HG03558 (cell line): Measurements from ENCODE around the gene CHAD.
"Not testable (repeated sequence)": the region's sequence is repeated elsewhere in the genome, so short reads cannot be mapped to it uniquely, and the experiment has no call there.

Experiments
- ATAC-seq: cut with Tn5 transposase; IDR thresholded peaks from one replicate; pipeline ENCODE4 v1.9.1; 2021; ENCODE audit warnings: moderate number of reproducible peaks; ENCODE audit not compliant: unreplicated experiment; ENCODE audit errors: extremely low read depth

CHAD gene

DNA sequence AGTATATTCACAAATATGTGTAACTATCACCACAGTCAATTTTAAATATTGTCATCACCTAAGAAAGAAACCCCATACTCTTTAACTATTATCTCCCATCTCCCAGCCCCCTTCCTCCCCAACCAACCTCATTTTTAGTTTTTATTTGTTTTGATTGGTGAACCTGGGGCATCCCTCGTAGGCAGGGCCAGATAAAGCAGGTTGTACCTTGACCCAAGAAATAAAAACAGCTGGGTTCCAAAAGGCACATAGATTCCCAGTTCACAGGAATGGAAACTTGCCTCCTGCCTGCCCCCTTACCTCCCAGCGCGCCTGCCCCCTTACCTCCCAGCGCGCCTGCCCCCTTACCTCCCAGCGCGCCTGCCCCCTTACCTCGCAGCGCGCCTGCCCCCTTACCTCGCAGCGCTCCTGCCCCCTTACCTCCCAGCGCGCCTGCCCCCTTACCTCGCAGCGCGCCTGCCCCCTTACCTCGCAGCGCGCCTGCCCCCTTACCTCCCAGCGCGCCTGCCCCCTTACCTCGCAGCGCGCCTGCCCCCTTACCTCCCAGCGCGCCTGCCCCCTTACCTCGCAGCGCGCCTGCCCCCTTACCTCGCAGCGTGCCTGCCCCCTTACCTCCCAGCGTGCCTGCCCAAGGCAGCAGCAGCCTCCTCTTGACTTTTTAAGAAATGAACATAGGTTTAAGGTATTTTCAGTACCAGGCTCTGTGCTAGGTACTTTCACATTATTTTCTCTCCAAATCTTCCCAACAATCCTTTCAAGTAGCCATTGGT lies 7.3 kb upstream of the CHAD start:
- not testable (repeated sequence) for ATAC-seq

DNA sequence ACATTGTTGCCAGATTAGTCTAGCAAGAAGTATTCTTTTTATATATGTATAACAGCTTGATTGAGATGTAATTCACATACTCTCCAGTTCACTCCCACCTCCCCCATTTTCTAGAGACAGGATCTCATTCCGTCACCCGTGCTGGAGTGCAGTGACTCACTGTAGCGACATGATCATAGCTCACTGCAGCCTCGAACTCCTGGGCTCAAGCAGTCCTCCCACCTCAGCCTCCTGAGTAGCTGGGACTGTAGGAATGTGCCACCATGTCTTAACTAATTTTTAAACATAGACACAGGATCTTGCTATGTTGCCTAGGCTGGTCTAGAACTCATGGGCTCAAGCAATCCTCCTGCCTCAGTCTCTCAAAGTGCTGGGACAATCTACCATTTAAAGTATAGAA lies 6.7 kb upstream of the CHAD start:
- no peak for ATAC-seq

DNA sequence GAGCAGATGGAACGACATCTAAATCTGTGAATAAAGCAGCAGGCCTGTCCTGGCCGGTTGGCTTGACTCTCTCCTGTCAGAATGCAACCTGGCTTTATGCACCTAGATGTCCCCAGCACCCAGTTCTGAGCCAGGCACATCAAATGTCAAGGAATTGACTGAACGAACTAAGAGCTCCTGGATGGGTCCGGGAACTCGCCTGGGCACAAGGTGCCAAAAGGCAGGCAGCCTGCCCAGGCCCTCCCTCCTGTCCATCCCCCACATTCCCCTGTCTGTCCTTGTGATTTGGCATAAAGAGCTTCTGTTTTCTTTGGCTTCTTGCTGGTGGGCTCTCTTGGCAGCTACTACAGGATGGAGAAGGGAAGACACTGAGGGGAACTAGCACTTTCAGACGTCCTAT lies 5.8 kb upstream of the CHAD start:
- ATAC-seq = no peak

DNA sequence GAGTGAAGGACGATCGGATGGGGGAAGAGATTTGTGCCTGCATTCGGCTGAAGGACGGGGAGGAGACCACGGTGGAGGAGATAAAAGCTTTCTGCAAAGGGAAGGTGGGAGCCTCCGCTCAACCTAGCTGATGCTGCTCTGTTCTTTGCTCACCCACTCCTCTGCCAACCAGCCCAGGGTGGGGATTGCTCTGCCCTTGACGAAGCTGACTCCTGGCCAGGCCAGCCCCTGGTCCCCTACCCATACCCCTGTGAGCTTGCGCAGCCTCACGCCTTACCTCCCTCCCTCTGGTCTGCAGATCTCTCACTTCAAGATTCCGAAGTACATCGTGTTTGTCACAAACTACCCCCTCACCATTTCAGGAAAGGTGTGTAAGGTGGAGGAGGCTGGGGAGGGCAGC lies 5.2 kb upstream of the CHAD start:
- ATAC-seq = no peak

DNA sequence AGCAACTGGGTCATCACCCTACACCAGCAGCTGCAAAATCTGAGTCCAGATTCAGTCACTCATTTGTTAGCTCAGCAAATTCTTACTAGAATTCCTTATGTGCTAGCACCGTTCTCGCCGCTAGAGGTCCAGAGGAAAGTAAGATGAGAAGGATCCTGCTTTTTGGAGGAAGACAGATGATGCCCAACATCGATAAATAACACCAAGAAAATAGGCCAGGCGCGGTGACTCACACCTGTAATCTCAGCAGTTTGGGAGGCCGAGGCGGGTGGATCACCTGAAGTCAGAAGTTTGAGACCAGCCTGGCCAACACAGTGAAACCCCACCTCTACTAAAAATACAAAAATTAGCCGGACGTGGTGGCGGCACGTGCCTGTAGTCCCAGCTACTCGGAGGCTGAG lies 4.1 kb upstream of the CHAD start:
- ATAC-seq = not testable (repeated sequence)

DNA sequence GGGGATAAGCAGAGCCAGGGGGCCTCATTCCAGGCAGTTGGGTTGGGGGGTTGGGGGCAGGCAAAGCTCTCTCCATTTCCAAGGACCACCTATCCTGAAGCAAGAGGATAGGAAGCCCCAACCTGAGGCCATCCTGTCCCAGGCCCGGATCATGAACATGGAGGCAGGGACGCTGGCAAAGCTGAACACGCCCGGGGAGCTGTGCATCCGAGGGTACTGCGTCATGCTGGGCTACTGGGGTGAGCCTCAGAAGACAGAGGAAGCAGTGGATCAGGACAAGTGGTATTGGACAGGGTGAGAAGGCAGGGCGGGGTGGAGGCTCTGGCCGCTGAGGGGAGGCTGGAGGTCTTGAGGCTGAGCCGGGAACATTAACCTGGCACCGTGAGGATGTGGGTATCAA lies 3.6 kb upstream of the CHAD start:
- no peak for ATAC-seq

DNA sequence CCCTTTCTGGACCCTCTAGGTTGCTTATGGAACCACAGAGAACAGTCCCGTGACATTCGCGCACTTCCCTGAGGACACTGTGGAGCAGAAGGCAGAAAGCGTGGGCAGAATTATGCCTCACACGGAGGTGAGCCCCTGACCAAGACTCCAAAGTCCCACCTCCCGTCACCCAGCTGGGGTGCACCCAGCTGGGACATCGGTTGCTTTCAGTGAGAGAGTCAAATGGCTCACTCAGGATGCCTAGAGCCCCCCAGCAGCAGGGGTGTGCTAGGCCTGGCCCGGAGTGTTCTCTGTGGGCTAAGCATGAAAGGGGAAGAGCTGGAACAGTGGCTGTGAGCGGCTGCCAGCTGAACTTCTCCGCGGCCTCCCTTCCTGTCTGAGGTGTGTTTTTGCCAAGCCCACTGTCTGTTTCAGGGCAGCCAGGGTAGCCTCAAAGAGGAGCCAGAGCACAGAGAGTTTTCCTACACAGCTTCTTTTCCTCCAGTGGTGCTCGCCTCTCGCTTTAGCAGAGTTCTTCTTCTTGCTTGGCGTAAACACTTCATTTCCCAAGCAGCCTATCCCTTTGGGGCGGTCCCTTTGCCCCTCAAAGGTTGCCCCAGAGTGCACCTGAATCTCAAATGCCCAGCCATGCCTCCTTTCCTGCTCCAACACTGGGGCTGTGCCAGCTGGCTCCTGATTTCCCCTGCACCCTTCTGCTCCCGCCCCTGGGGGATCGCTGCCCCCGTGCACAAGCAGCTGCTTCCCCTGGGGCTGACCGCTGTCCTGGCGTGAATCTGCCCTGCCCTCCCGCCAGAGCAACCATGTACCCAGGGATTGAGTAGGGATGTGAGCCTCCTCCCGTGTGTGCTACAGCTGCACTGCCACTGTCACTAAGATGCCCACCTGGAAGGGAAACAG lies 2.6 kb upstream of the CHAD start:
- ATAC-seq = no peak

DNA sequence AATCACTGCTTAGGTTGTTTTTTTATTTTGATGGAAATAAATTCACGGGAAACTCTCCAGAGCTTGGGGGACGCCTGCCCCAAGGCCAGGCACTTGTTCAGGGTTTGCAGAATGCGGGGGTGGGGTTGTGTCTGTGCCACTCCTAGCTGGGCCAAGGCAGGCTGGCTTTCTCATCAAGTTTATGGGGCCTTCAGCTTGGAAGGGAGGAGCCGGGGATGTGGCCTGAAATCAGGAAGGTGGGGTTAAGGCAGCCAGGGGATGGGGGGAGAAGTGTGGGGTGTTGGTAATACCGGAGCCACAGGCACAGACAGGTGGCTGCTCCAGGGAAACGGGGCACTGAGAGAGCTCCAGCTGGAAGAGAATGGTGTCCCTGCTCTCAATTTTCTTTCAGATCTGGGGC lies 1.7 kb upstream of the CHAD start:
- no peak for ATAC-seq

DNA sequence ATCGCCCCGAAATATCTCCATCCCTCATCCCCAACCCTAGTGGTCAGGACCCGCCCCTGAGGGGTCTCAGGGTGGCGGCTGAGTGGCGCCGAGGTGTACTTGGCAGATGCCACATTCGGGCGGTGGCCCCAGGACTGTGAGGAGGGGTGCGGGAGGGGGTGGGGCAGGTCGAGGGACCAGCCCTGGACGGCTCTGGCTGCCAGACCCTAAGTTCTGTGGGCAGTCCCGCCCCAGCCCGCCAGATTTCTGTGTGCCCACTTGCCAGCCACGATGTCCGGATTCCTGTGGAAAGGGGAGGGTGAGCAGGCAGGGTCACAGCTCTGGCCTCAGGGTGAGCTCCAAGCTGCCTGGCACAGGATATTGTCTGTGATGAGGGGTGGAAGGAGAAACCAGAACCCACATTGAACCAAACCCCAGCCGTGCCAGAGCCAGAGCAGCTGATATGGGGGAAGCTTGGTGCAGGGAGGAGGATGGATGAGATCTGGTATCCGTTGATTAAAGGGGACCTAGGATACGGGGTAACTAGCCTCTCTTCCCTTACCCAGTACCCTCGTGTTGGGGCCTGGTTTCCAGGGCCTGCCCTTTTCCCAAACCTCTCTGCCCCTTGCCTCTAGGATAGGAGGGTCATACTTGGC lies 1.1 kb upstream of the CHAD start:
- no peak for ATAC-seq

DNA sequence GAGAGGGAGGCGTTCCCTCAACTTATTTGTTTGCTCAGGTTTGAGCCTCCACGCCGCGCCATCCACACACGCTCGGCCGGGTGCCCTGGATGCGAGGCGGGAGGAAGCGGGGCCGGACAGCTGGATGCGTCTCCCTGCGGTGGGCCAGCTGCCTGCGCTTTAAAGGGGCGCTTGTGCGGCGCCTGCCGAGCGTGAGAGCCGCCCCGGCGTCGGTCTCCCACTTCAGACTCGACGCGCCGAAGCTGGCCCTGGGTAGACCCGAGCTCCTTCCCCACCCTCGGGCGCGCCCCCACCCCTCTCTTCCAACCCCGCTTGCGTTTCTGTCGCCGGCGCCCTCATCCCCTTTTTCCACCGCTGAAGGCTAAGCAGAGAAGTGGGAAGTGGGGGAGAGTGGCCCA lies 527 bp upstream of the CHAD start:
- no peak for ATAC-seq

DNA sequence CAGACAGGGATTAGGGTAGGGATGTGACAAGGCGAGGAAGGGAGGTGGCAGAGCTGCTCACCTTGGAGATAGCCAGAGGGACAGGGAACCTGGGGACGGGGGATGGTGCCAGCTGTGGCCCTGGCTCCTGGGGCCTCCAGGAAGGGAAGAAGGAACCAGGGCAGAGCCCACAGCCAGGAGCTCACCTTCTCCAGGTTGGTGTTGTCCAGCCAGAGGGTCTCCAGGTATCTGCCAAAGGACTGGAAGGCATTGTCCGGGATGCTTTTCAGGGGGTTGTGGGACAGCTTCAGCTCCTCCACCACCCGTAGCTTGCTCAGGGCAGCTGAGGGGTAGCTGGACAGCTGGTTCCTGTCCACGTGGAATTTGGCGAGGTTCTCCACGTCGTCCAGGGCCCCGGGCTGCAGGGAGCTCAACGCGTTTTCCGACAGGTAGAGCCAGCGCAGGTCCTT lies 801 bp downstream of the CHAD start:
- ATAC-seq = no peak

DNA sequence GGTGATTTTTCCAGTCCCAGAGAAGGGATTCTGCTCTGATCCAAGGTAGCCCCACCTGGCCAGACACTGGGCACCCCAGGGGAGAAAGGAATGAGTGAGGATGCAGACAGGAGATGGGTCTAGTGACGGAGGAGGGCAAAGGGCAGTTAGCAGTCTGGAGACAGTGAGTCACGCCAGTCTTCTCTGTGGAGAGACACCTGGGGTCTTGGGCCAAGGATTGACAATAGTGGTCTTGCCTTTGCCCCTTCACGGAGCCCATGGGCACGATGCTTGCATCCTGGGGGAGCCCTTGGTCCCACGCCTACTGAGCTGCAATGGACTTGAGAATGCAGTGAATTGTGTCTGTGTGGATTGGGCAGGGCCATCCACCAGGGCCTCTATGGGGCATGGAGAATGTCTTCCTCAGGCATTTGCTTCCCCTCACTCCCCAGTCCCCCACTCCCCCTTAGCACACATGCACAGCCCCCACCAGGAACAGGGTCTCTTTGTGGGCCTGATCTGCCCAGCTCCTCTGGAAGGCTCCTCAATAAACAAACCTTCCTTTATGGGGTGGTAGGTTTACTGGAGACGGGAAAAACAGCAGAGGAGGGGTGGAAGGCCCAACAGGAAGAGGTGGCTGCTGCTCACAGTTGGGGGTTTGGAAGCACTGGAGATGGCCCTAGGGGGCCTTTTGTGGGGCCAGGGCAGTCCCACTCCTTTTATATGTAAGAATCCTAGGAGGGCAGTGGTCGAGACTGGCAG lies 1.4 kb downstream of the CHAD start:
- ATAC-seq = no peak

DNA sequence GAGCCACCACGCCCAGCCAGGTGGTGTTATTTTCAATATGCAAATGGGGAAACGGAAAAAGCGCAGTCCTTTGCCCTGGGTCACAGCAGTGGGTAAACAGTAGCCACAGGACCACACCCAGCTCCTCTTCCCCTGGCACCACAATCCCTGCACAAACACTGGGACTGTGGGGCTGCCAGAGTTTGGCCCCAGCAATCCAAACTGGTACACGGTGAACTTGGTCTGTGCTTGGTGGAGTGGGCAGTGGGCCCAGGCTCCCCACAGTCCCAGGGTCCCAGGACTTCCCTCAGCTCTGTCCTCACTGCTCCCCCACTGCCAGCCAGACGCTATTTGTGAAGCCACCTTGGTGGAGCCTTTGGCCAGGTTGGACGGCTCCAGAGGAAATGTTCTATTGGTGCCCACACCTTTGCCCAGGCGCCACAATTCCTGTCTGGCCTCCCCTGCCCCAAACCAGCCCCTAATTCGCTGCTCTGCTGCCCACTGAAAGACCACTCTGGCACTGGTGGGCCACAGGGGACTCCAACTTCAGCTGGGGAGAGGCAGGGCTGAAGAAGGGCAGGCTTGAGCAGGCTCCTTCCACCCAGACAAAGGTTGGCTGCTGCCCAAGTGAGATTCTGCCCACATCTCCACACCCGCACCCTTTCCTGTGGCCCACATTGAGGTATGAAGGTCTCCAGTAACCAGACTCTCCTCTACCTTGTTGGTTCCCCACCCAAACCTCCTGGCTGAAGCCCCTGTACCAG lies 2.1 kb downstream of the CHAD start:
- ATAC-seq = no peak

DNA sequence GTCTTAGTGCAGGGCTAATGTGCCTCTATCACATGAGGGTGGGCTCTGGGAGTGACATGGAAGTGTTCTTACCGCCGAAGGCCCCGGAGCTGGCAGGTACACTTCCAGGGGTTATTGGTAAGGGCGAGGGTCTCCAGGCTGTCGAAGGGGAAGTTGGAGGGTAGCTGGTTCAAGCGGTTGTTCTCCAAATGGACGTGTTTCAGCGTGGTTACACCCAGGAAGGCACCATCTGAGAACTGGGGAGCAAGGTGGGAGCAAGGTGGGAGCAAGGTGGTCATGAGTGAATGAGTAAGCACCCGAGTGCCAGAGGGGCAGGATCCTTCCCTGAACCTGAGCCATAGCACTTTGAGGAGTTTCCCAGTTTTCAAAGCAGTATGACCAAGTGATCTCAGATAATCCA lies 3.0 kb downstream of the CHAD start:
- no peak for ATAC-seq

DNA sequence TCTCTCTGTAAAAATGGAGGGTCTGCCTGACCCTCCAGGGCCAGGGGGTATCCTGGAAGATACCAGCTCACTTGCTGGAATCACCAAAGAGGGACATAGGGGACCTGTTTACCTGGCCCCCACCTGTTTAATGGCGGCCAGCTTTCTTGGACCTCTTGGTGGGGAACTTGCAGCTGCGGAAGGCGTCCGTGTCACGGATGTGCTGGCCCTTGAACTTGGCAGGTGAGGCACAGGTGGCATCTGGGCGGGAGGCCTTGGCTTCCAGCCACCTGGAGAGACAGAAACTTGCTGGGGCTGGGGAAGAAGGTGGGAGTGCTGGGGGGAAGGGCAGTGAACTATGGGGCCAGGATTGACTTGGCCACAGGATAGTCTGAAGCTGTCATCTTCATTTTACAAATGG lies 3.5 kb downstream of the CHAD start:
- ATAC-seq = no peak

DNA sequence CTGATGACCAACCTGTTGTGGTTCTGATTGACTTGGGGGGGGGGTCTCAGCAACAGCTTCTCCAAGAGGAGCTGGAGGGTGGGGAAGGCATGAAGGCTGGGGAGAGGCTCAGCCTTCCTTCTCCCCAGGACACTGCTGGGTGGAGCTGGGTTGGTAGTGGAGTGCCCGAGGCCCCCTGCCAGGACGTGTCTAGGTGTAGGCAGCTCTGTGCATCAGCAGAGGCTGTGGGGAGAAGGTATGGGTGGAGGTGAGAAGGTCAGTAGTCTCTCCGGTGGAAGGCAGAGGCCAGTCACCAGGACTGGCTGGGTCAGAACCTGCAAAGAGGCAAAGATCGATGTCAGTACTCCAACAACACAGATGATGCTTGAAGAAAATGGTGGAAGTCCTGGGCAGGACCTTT lies 3.9 kb downstream of the CHAD start:
- ATAC-seq = no peak

DNA sequence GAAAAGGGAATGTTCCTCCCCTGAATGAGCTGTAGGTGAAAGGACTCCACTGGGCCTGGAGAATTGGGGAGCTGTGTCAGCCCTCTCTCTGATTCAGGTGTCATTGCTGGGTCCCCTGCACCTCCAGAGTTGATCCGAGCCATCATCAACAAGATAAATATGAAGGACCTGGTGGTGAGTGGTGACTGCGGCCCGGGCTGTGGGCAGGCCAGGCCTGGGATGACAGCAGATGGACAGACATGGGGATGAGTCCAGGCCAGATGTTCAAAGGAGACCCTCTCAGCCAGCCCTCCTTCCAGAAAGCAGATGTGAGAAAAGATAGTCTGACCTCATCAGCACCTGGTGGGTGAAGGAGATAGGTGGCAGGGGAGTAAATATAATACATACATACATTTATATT lies 4.6 kb downstream of the CHAD start:
- ATAC-seq = no peak

DNA sequence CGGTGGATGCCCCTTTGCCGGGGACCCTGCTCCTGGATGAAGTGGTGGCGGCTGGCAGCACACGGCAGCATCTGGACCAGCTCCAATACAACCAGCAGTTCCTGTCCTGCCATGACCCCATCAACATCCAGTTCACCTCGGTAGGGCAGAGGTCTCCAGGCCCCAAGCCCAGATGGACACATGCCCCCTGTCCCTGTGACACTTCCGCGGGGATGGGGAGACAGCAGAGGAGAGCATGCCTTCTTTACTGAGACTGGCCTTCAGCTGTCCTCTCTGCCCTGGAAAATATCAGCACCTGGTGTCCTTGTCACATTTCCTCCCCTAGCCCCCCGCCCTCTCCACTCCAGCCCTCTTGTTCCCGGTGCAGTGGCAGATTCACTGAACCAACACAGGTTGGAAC lies 6.2 kb downstream of the CHAD start:
- no peak for ATAC-seq

DNA sequence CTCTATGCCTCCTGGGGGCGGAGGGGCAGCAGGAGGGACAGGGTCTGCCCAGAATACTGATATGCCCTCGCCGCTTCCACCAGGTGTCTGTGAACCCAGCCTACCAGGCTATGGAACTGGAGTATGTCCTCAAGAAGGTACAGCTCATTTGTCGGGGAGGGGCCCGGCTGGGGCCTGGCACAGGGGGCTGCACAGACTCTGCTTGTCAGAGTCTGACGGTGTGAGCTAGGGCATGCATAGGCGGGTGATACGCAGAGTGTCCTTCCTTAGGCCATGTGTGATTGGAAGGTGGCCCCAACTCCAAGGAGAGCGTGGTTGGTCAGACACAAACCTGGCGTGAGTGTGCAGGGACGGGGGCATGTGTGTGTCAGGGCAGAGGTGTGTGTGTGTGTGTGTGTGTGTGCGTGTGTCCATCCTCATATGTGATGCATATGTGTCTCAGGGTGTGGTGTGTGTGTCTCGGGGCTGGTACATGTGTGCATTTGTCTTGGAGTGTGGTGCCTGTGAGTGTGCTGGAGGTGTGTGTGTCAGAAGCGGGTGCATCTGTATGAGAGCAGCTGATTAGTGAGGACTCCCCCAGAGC lies 7.0 kb downstream of the CHAD start:
- no peak for ATAC-seq
